C4-2B (cell line): ENCODE results near the gene TVP23B.
"Not testable (repeated sequence)": the region's sequence is repeated elsewhere in the genome, so short reads cannot be mapped to it uniquely, and the experiment has no call there.

Source experiments
- CTCF ChIP-seq: fragments of 450-650 bp; conservative IDR thresholded peaks from 2 replicates; pipeline ENCODE4 v1.5.1; 2017; ENCODE audit warnings: mild to moderate bottlenecking
- ZFX ChIP-seq: fragments of 450-650 bp; IDR thresholded peaks from 2 replicates; pipeline ENCODE4 v1.6.1; 2017

DNA sequence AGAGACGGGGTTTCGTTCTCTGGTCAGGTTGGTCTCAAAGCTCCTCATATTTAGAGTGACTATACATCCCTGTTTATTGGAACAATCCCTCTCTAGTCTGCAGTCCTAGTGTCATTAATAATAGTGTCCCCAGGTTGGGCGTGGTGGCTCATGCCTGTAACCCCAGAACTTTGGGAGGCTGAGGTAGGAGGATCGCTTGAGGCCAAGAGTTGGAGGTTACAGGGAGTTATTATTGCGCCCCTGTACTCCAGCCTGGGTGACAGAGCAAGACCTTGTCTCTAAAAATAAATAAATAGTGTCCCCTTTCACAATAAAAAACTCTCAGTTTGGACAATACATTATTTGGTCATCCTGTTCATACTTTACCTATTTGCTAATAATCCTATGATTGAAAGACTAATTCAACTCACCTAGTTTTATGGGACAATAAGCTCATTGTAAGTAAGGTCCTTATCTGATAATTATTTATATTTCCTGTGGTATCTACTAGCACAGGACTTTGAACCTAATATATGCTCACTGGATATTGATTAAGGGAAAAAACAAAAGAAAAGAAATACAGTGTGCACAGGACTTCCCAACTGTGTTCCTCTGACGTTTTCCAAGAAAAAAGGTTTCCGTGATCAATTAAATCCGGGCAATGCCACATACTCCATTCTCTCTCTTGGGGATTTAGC, 23.5 kb upstream of the TVP23B start:
- TF ChIP-seq CTCF, ZFX: not testable (repeated sequence)
